ENCODE measurements around the gene PFKP. TPM values are rescaled to one million over a fixed set of nuclear protein-coding genes. Genes with fewer than 3 reads are reported as not detected.
A peak's percentile ranks its signal among the peaks of the same experiment; 100 is the strongest.

Gene PFKP
- polyA plus RNA-seq, 2 of the 4 experiments (the other 2 are of a cell fraction) = 164 to 279 TPM

DNA sequence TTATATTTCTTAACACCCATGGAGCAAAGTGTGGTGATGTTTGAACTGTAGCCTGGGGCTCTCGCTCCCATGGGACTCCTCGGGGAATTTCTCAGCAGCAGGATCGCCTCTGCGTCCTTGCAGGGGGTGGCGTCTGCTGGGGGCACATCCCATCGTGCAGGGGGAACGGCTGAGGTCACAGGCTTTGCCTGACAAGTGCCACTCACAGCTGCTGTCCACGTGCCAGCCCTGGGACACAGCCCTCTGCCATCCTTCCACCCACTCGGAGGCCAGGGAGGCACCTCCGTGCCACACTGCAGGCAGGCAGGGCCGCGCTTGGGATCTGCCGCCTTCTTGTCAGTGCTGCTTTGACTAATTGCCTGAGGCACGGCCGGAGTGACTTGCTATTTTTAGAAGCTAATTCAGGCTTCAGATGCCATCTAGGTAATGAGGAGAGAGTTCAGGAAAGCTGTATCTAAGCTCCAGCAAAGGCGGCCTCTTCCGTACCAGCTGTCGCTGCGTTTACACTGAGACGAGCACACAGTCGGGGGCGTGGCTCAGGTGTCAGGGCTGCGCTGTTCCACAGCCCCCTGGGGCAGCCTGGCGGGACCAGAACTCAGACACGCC is 59.5 kb downstream of the PFKP start:
- Histone ChIP-seq H3K27ac (peak overlapping the region in 1 of 2 experiments; percentile 37; a peak in 2 of 6 replicates), H3K4me2 (no peak overlapping the region), H3K4me3 (no peak overlapping the region), H3K4me1 (peaks cover 29% of the 10 kb centered on the region), H3K9me3 (no peaks in the 10 kb centered on the region)
- FAIRE-seq (no peak), ATAC-seq (no peak), DNase-seq (ENCODE audit: low read depth in 1 of 2, low spot score in 1 of 2) (no peak)
- ChIA-PET POLR2A (no interaction called here), CTCF (interaction anchor here (0.7 kb wide), 1 partner anchor 83 kb away, joined by 3 read pairs; no protein-coding TSS in a partner anchor)
- 84% methylated on average over 24 of the region's 25 CpGs for WGBS (ENCODE audit: missing lambda C conversion rate)
- no peak for TF ChIP-seq ZSCAN20 (CRISPR knock-in tag; IDR thresholded peaks at IDR 0.05)
- no peak for TF ChIP-seq HOXA7 (CRISPR knock-in tag; IDR thresholded peaks at IDR 0.05)
- no peak for TF ChIP-seq SMC3 (IDR thresholded peaks at IDR 0.05)
- no peak for TF ChIP-seq GATA3 (IDR thresholded peaks at IDR 0.05; ENCODE audit: borderline replicate concordance)

DNA sequence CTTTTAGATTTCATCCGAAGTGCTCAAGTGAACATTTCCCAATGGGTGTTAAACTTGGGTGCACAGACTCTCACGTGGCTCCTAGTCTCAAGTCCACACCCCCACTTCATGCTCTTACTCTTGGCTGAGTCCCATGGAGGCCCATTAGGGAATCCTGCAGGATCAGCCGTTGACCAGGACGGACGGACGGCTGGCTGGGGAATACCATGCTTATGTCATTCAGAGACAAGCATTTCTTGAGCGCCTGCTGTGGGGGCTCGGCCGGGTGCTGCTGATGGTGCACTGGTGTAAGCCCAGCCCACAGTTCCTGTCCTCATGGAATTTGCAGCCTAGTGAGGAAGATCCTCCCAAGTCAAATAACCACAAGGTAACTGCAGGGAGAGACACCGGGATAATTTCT is 60.6 kb downstream of the PFKP start:
- 78% methylated on average over 9 of the region's 10 CpGs for WGBS (ENCODE audit: missing lambda C conversion rate)
- POLR2A ChIA-PET = no interaction called here
- FAIRE-seq = no peak

DNA sequence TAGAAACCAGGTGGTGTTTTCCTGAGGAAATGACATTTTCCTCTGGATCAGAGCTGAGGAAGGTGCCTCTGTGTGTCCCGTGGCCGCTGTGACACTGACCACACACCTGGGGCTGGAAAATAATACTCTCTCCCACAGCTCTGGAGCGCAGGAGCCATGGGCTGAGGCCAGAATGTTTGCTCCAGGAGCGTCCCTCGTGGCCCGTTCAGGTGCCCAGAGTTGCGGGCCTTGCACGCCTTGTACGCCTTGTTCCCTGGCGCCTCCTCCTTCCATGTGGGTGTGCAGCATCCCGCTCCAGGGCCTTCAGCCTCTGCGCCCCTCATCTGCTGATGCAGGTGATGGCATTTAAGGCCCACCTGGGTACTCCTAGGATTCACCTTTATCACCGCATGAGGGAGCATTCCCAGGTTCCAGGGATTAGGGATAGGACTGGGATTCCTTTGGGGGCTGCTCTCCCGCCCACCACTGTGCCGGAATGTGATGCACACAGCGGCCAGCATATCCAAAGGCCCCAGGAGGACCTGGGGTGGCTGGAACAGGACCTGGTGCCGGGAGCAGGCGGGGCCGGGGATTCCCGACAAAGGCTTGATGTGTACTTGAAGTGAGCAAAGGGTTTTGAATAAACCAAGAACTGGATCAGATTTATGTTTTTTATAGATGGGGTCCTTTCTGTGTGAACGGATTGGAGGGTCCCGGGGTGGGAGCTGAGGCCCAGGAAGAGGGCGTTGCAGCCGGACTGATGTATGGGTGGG is 61.2 kb downstream of the PFKP start:
- ChIA-PET POLR2A (no interaction called here), CTCF (interaction anchor here (2.3 kb wide), 1 partner anchor 9 kb away, joined by 8 read pairs; no protein-coding TSS in a partner anchor)
- FAIRE-seq (no peak), DNase-seq (ENCODE audit: low read depth in 1 of 2, low spot score in 1 of 2) (no peak), ATAC-seq (peak in 1 of 2 experiments; percentile 2; a peak in 1 of 6 replicates)
- H3K4me2 ChIP-seq = no peak overlapping the region
- H3K9me3 ChIP-seq = no peaks in the 10 kb centered on the region
- H3K4me3 ChIP-seq = no peak overlapping the region
- 94% methylated on average over 24 of the region's 24 CpGs for WGBS (ENCODE audit: missing lambda C conversion rate)
- H3K27ac ChIP-seq = 0 out of 6 replicates have a peak overlapping the region, but pooled peaks of 1 of the 2 experiments have one; percentile 1
- TF ChIP-seq, protein P1, sequence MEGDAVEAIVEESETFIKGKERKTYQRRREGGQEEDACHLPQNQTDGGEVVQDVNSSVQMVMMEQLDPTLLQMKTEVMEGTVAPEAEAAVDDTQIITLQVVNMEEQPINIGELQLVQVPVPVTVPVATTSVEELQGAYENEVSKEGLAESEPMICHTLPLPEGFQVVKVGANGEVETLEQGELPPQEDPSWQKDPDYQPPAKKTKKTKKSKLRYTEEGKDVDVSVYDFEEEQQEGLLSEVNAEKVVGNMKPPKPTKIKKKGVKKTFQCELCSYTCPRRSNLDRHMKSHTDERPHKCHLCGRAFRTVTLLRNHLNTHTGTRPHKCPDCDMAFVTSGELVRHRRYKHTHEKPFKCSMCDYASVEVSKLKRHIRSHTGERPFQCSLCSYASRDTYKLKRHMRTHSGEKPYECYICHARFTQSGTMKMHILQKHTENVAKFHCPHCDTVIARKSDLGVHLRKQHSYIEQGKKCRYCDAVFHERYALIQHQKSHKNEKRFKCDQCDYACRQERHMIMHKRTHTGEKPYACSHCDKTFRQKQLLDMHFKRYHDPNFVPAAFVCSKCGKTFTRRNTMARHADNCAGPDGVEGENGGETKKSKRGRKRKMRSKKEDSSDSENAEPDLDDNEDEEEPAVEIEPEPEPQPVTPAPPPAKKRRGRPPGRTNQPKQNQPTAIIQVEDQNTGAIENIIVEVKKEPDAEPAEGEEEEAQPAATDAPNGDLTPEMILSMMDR (IDR thresholded peaks at IDR 0.05) = no peak
- no peak for TF ChIP-seq CHD4 (IDR thresholded peaks at IDR 0.05; ENCODE audit: borderline replicate concordance)
- H3K4me1 ChIP-seq = peaks cover 28% of the 10 kb centered on the region

More for the DNA sequence above, 60.6 kb downstream of the PFKP start:
- no peak for DNase-seq (ENCODE audit: low read depth in 1 of 2, low spot score in 1 of 2)
- H3K9me3 ChIP-seq = no peaks in the 10 kb centered on the region
- ATAC-seq = no peak
- no peak overlapping the region for H3K4me3 ChIP-seq
- 0 out of 6 replicates have a peak overlapping the region, but pooled peaks of 1 of the 2 experiments have one; percentile 1 for H3K27ac ChIP-seq
- TF ChIP-seq MAZ (IDR thresholded peaks at IDR 0.05; ENCODE audit: borderline replicate concordance, low read depth, low read length) = no peak
- TF ChIP-seq ESRRA (IDR thresholded peaks at IDR 0.05; ENCODE audit: borderline replicate concordance, low read length) = no peak
- no peak for TF ChIP-seq CHD4 (IDR thresholded peaks at IDR 0.05; ENCODE audit: borderline replicate concordance)
- TF ChIP-seq HOXB13 (CRISPR knock-in tag; IDR thresholded peaks at IDR 0.05; ENCODE audit: low read depth) = no peak
- no peak for TF ChIP-seq JUN (IDR thresholded peaks at IDR 0.05)
- TF ChIP-seq, protein P2, sequence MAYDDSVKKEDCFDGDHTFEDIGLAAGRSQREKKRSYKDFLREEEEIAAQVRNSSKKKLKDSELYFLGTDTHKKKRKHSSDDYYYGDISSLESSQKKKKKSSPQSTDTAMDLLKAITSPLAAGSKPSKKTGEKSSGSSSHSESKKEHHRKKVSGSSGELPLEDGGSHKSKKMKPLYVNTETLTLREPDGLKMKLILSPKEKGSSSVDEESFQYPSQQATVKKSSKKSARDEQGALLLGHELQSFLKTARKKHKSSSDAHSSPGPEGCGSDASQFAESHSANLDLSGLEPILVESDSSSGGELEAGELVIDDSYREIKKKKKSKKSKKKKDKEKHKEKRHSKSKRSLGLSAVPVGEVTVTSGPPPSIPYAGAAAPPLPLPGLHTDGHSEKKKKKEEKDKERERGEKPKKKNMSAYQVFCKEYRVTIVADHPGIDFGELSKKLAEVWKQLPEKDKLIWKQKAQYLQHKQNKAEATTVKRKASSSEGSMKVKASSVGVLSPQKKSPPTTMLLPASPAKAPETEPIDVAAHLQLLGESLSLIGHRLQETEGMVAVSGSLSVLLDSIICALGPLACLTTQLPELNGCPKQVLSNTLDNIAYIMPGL (CRISPR knock-in tag; IDR thresholded peaks at IDR 0.05; ENCODE audit: borderline replicate concordance) = no peak
- TF ChIP-seq HEYL (CRISPR knock-in tag; IDR thresholded peaks at IDR 0.05) = no peak
- TF ChIP-seq MAFK (IDR thresholded peaks at IDR 0.05; ENCODE audit: partially characterized antibody) = no peak
- TF ChIP-seq MYC (IDR thresholded peaks at IDR 0.05; ENCODE audit: borderline replicate concordance, low read length) = no peak
- no peak for TF ChIP-seq CBX2 (IDR thresholded peaks at IDR 0.05; ENCODE audit: borderline replicate concordance, low read depth)
- TF ChIP-seq, protein P3, sequence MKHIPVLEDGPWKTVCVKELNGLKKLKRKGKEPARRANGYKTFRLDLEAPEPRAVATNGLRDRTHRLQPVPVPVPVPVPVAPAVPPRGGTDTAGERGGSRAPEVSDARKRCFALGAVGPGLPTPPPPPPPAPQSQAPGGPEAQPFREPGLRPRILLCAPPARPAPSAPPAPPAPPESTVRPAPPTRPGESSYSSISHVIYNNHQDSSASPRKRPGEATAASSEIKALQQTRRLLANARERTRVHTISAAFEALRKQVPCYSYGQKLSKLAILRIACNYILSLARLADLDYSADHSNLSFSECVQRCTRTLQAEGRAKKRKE (CRISPR knock-in tag; IDR thresholded peaks at IDR 0.05; ENCODE audit: low read depth) = no peak
- TF ChIP-seq RARB (CRISPR knock-in tag; IDR thresholded peaks at IDR 0.05) = no peak
- no peak for TF ChIP-seq CBX8 (IDR thresholded peaks at IDR 0.05)
- TF ChIP-seq, protein P4, sequence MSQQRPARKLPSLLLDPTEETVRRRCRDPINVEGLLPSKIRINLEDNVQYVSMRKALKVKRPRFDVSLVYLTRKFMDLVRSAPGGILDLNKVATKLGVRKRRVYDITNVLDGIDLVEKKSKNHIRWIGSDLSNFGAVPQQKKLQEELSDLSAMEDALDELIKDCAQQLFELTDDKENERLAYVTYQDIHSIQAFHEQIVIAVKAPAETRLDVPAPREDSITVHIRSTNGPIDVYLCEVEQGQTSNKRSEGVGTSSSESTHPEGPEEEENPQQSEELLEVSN (IDR thresholded peaks at IDR 0.05; ENCODE audit: borderline replicate concordance, low read depth) = no peak
- TF ChIP-seq, protein P5, sequence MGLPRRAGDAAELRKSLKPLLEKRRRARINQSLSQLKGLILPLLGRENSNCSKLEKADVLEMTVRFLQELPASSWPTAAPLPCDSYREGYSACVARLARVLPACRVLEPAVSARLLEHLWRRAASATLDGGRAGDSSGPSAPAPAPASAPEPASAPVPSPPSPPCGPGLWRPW (IDR thresholded peaks at IDR 0.05) = no peak
- TF ChIP-seq SREBF2 (IDR thresholded peaks at IDR 0.05) = no peak
- no peak for TF ChIP-seq CHD2 (IDR thresholded peaks at IDR 0.05; ENCODE audit: low read length, partially characterized antibody)
- no peak for TF ChIP-seq POLR2AphosphoS2 (conservative IDR thresholded peaks at IDR 0.05; ENCODE audit: low read length)
- no peak overlapping the region for H3K4me2 ChIP-seq
- H3K4me1 ChIP-seq = peaks cover 28% of the 10 kb centered on the region
- CTCF ChIA-PET = no interaction called here

All from A549 (cell line).